HG03439 (cell line): ENCODE data around the gene GALK2.
"Not testable (repeated sequence)": the region's sequence is repeated elsewhere in the genome, so short reads cannot be mapped to it uniquely, and the experiment has no call there.

ENCODE experiments used
- ATAC-seq: cut with Tn5 transposase; IDR thresholded peaks from one replicate; pipeline ENCODE4 v1.9.1; 2021; ENCODE audit warnings: mild to moderate bottlenecking, moderate library complexity; ENCODE audit not compliant: unreplicated experiment

GALK2 gene

DNA sequence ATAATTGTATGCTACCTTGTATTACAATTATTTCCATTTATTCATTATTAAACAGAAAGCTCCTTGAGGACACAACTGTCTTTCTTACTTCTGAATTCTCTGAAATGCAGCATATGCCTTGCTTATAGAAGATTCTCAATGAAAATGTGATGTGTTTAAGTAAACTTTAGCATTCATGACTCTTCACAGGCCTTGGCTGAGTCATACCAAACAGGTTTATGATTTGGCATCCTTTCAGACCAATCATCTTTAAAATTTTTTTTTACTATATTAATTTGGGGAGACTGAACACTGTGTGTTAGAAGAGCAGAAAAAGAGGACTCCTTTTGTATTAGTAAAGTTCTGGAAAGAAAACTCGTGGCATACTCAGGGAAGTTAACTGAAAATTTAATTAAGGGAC is 6.4 kb upstream of the GALK2 start:
- no peak for ATAC-seq

DNA sequence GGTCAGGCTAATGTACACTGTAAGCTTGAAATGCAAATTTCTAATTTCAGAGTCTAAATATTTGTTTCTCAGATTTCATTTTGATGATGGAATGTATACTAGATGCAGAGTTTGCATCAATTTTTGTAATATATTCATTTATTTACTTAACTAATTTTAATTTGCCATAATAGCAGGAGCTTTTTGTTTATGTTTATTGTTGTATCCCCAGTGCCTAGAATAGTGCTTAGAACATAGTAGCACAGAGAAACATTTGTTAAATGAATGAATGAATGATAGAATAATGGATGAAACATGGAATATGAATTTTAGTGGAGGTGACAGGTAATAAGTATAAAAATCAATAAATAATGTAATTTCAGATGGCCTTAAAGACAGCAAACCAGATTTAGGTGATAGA is 5.2 kb upstream of the GALK2 start:
- no peak for ATAC-seq

DNA sequence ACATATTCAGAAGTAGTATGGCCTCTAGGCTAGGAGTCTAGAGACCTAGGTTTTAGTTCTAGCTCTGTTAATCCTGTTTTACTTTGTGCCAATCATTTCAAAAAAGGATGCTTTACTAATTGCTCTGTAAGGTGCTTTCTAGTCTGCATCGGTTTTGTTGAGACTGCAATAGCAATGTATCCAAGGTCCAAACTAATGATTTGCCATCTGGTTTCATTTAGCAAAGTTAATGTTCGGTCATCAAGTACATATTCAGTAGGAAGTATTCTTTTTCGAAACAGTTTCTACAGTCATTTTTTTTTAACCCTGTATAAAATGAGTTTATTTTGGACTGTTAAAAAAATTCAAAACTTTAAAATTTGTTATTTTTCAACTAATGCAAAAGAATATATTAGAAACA is 2.0 kb upstream of the GALK2 start:
- no peak for ATAC-seq

DNA sequence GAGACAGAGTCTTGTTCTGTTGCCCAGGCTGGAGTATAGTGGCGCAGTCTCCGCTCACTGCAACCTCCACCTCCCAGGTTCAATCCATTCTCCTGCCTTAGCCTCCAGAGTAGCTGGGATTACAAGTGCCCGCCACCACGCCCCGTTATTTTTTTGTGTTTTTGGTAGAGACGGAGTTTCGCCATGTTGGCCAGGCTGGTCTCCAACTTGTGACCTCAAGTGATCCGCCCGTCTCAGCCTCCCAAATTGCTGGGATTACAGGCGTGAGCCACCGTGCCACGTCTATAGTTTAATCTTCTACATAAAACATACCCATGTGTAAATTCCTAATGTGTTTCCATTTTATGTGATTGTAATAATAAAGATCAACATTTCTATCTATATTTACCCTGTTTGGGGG is 1.7 kb downstream of the GALK2 start:
- no peak for ATAC-seq

DNA sequence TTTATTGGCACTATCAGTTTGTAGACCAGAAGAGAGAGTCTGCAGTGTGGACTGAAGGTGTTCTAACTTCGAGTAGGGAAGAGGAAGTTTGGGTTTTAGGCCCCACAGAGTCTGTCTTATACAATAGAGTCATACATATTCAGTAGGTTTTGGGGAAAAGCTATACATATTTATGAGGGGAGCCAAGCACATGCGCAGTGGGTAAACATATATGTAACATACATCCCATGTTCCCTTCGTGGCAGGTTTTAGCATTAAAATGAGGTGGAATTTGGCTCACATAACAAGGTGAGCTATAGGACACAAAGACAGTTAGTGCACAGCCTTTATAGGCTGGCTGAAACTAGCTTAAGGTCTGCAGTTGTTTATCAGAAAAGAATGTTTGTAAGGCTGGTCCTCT is 4.9 kb downstream of the GALK2 start:
- ATAC-seq: no peak

DNA sequence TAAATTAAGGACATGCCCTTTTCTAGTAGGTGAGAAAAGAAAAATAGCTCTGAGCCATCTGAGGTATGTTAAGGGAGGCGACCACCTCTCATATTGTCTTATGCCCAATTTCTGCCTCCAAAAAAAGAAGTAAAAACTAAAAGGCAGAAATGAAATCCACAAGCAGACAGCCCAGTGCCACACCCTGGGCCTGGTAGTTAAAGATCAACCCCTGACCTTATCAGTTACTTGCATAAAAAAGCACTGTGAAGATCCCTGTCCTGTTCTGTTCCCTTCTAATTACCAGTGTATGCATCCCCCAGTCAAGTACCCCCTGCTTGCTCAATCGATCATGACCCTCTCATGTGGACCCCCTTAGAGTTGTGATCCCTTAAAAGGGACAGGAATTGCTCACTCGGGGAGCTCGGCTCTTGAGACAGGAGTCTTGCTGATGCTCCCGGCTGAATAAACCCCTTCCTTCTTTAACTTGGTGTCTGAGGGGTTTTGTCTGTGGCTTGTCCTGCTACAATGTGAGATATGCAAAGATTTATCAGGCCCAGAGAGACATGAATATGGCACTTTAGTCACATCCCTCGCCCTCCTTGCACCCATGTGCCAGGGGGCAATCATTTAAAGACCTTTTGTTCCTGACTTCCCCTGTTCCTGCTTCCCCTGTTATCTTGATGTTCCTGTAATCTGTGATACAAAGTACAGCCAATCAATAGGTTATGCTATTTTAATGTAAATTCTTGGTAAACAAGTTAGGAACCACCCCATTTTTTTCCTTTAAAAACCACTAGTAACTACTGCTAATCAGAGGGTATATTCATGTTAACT is 5.7 kb downstream of the GALK2 start:
- not testable (repeated sequence) for ATAC-seq

DNA sequence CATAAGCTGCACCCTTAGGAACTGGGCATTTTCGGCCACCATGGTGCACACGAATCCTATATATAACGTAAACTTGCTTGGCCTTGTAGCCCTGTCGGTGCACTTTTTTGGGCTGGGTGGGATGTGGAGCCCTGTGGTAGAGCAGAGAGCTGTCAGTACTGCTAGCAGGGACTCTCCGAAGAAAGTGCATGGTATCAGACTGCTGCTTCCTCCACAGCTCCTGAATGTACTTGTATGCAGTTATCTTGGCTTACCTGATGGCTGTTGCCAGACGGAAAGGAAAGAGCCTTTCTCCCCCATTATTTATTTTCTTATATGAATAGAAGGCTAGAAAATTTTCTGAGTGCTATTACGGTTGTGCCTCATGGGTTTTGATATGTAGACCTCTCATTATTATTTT is 8.4 kb downstream of the GALK2 start:
- ATAC-seq: no peak

DNA sequence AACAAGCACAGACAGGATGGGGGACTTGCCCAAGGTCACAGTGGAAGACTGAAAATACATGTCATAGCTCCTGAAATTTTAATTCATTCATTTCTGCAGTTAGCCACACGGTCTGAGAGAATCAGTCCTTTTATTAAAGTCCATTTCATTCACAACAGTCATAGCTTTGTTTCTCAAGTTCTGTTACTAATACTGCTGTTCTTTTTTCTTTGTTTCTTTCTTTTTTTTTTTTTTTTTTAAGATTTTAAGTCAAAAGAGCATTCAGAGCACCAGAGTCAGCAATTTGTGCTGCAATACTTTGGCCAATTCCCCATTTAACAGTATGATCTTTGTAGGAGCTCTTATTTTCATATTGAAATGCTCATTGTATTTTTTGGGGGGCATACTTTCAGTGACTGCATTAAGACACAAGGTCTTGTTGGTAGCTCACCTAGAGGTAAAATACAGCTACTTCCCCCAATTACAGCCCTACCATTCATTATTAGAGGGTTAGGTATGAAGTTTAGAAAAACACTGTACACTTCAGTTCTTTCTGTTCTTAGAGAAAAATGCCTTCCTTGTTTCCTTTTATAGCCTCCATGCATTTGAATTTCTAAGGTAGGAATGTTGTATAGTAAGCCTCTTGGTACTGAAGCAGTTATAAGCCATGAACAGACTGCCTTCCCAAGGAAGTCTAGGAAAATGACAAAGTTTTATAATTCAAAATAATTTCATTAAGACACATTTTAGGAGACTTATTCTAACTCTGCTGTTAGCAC is 9.6 kb downstream of the GALK2 start:
- no peak for ATAC-seq

DNA sequence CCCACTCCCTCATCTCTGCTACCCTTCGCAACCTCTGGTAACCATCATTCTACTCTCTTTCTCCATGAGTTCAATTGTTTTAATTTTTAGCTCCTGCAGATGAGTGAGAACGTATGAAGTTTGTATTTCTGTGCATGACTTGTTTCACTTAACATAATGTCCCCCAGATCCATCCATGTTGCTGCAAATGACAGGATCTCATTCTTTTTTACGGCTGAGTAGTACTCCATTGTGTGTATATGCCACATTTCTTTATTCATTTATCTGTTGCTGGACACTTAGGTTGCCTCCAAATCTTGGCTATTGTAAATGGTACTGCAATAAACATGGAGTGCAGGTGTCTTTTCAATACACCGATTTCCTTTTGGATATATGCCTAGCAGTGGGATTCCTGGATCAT is 12.1 kb downstream of the GALK2 start:
- no peak for ATAC-seq

DNA sequence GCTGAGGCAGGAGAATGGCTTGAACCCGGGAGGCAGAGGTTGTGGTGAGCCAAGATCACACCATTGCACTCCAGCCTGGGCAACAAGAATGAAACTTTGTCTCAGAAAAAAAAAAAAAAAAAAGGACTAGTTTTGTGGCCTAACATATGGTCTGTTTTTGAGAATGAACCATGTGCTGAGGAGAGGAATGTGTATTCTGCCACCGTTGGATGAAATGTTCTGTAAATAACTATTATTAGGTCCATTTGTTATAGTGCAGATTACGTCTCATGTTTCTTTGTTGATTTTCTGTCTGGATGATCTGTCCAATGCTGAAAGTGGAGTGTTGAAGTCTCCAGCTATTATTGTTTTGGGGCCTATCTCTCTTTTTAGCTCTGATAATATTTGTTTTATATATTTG is 13.7 kb downstream of the GALK2 start:
- ATAC-seq: not testable (repeated sequence)

DNA sequence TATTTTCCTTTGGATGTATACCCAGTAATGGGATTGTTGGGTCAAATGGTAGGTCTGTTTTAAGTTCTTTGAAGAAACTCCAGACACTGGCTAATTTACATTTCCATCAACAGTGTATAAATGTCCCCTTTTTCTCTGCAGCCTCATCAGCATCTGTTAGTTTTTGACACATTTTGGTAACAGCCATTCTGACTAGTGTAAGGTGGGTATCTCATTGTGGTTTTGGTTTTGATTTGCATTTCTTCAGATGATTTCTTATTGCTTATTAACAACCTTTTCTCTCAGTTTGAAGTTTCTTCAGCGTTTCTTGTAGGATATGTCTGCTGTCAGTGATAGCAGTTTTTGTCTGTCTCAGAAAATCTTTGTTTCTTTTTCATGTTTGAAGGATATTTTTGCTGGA is 15.4 kb downstream of the GALK2 start:
- no peak for ATAC-seq

DNA sequence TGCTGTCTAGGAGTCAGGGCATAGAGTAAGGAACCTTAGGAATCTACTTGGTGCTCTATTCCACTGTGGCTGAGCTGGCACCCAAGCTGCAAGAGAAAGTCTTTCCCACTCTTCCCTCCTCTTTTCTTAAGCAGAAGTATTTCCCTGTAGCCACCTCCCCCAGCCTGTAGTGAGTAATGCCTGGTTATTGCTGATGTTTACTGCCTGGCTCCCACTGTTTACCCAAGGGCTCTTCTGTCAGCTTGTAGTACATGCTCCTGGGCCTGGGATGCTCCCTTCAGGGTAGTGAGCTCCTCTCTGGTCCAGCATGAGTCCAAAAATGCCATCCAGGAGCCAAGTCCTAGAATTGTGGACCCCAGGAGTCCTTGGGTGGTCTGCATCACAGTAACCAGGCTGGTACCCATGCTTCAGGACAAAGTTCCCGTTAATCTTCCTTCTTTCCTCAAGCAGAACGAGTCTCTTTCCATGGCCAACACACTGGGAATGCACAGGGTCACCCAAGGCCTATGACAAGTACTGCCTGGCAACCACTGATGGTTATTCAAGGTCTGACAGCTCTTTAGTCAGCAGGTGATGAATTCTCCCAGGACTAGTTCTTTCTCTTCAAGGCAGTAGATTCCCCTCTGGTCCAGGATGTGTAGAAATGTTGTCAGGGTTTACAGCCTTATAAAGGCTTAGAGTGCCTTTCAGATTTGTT is 17.6 kb downstream of the GALK2 start:
- ATAC-seq: no peak

DNA sequence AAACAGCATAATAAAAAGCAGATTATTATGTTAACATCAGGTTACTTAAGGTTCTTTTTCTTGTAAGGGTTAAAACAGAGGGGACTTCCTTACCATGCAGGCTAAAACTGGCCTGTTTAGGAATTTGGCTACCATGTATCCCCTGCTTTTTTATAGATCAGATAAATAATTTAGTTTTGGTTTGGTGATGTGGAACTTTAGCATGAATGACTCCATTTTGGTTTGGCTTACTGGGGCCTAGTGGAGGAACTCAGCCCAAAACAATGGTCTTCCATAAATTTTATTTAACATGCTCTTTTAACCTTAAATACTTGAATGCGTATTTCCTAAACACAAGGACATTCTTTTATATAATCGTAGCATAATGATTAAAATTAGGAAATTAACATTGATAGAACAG is 18.9 kb downstream of the GALK2 start:
- no peak for ATAC-seq

DNA sequence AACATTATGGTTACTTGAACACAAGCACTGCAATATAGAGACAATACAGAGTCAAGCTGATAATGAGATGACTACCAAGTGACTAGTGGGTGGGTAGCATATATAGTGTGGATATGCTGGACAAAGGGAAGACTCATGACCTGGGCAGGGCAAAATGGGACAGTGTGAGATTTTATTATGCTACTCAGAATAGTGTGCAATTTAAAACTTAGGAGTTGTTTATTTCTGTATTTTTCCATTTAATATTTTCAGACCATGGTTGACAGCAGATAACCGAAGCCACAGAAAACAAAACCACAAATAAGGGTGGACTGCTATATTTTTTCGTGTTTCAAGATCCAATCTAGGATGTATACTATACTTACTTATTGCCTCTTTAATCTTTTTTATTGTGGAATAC is 19.6 kb downstream of the GALK2 start:
- no peak for ATAC-seq

DNA sequence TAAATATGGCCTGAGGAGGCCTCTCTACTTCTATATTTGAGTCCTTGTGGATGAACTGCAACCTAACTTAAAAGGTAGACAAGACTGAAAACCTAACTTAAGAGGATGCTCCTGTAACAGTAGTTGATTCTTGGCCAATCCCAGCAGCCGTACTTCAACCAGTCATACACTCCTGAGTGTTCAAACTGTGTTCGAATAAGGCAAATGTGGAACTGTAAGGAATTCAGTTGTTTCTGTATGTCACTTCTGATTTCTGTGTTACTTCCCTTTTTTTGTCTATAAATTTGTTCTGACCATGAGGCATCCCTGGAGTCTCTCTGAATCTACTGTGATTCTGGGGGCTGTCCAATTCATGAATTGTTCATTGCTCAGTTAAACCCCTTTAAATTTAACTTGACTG is 20.5 kb downstream of the GALK2 start:
- no peak for ATAC-seq

DNA sequence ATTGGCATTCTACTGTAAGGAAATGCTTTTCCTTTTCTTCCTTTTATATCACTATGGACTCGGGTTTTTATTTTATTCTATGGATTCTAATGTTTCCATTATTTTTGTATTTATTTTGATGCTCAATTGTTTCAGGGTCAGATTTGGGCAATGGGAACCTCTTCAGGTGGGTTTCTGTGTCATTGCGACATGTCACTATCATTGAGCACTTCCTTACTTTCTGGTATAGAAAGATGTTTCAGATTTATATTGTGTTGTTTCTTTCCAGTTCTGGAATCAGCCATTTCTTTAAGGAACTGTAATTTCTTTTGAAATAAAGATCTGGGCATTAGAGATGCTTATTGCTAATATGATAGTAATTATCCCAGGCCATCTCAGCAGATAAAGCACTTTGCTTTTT is 21.8 kb downstream of the GALK2 start:
- ATAC-seq: no peak

DNA sequence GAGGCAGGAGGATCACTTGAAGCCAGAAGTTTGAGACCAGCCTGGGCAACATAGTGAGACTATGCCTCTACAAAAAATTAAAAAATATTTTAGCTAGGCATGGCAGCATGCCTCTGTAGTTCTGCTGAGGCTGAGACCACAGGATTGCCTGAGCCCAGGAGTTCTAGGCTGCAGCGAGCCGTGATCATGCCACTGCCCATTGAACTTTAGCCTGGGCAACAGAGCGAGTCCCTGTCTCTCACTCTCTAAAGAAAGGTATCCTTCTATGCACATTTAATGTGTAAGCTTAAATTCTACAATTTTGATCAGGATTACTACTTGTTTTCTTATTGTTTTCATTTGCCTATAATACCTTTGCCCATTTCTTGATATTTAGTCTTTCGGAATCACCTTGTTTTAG is 26.8 kb downstream of the GALK2 start:
- ATAC-seq: no peak

DNA sequence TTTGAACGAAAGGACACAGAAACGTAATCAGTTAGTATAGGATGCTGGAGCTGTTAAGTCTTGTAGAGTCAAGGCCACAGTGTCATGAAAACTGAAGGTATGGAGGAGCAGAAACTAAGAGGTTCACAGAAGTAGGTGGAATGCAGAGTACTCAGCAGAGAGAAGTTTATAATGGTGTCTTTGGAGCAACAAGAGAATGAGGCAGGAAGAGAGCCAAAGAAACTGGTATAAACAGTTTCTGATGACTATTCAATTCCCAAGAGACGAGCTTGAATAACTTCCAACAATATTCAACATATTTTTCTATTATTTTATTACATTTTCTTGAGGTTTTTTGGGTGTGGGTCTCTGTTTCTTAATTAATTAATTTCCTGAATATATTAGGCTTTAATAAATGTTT is 29.6 kb downstream of the GALK2 start:
- ATAC-seq: no peak

DNA sequence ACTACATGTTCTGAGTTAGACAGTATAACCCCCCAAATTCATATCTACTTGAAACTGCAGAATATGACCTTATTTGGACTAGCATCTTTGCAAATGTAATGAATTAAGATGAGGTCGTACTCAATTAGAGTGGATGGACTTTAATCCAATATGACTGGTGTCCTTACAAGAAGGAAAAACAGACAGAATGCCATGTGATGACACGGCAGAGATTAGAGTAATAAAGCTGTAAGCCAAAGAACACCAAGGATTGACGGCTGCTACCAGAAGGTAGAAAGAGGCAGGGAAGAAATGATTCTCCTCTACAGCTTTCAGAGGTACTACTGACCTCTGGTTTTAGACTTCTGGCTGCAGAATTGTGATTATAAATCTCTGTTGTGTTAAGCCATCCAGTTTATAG is 30.3 kb downstream of the GALK2 start:
- no peak for ATAC-seq

DNA sequence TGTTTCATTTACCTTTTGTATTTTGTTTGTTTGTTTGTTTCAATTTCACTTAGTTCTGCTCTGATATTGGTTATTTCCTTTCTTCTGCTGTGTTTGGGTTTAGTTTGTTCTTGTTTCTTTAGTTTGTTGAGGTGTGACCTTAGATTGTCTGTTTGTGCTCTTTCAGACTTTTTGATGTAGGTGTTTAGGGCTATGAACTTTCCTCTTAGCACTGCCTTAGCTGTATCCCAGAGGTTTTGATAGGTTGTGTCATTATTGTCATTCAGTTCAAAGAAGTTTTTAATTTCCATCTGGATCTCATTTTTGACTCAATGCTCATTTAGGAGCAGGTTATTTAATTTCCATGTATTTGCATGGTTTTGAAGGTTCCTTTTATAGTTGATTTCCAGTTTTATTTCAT is 38.1 kb downstream of the GALK2 start:
- not testable (repeated sequence) for ATAC-seq

DNA sequence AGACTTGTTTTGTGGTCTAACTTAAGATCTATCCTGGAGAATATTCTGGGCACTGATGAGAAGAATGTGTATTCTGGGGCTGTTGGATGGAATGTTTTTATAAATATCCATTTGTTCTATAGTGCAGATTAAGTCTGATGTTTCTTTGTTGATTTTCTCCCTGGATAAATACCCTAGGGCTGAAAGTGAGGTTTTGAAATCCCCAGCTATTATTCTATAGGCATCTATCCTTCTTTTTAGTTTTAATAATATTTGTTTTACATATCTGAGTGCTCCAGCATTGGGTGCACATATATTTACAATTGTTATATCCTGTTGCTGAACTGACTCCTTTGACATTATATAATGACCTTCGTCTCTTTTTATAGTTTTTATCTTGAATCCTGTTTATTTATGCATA is 42.9 kb downstream of the GALK2 start:
- no peak for ATAC-seq
